ENCODE measurements around the gene RAB11FIP3.
"Not testable (repeated sequence)": the region's sequence is repeated elsewhere in the genome, so short reads cannot be mapped to it uniquely, and the experiment has no call there.

Gene RAB11FIP3

GRCh38 chr16:468068-468821 is 42.8 kb downstream of the RAB11FIP3 start:
- Histone ChIP-seq H3K9ac (ENCODE audit: low read length) (no peak overlapping the region), H3K4me3 (ENCODE audit: low read length) (no peak overlapping the region), H3K27ac (ENCODE audit: low read depth, low read length) (no peak overlapping the region), H3K27me3 (ENCODE audit: control insufficient read depth, insufficient read depth, low read length) (no peaks in the 10 kb centered on the region), H3K36me3 (ENCODE audit: control insufficient read depth, insufficient read depth, low read length) (no peaks in the 10 kb centered on the region), H3K4me1 (ENCODE audit: control insufficient read depth, insufficient read depth, low read length) (no peaks in the 10 kb centered on the region)

GRCh38 chr16:469459-469858 is 44.0 kb downstream of the RAB11FIP3 start:
- H3K4me3 ChIP-seq (ENCODE audit: low read length); H3K27me3 ChIP-seq (ENCODE audit: control insufficient read depth, insufficient read depth, low read length); H3K4me1 ChIP-seq (ENCODE audit: control insufficient read depth, insufficient read depth, low read length); H3K27ac ChIP-seq (ENCODE audit: low read depth, low read length); H3K9ac ChIP-seq (ENCODE audit: low read length); H3K36me3 ChIP-seq (ENCODE audit: control insufficient read depth, insufficient read depth, low read length): not testable (repeated sequence)

GRCh38 chr16:470418-470817 is 45.0 kb downstream of the RAB11FIP3 start:
- Histone ChIP-seq H3K9ac (ENCODE audit: low read length) (no peak overlapping the region), H3K4me1 (ENCODE audit: control insufficient read depth, insufficient read depth, low read length) (no peaks in the 10 kb centered on the region), H3K27ac (ENCODE audit: low read depth, low read length) (no peak overlapping the region), H3K27me3 (ENCODE audit: control insufficient read depth, insufficient read depth, low read length) (no peaks in the 10 kb centered on the region), H3K4me3 (ENCODE audit: low read length) (no peak overlapping the region), H3K36me3 (ENCODE audit: control insufficient read depth, insufficient read depth, low read length) (peaks cover 3% of the 10 kb centered on the region)

GRCh38 chr16:471353-472198 is 46.1 kb downstream of the RAB11FIP3 start:
- H3K4me3 ChIP-seq (ENCODE audit: low read length) = no peak overlapping the region
- H3K36me3 ChIP-seq (ENCODE audit: control insufficient read depth, insufficient read depth, low read length) = peaks cover 3% of the 10 kb centered on the region
- no peak overlapping the region for H3K9ac ChIP-seq (ENCODE audit: low read length)
- no peaks in the 10 kb centered on the region for H3K4me1 ChIP-seq (ENCODE audit: control insufficient read depth, insufficient read depth, low read length)
- no peak overlapping the region for H3K27ac ChIP-seq (ENCODE audit: low read depth, low read length)
- H3K27me3 ChIP-seq (ENCODE audit: control insufficient read depth, insufficient read depth, low read length) = no peaks in the 10 kb centered on the region

GRCh38 chr16:472199-472504 is 46.7 kb downstream of the RAB11FIP3 start:
- H3K27me3 ChIP-seq (ENCODE audit: control insufficient read depth, insufficient read depth, low read length) = no peaks in the 10 kb centered on the region
- no peaks in the 10 kb centered on the region for H3K4me1 ChIP-seq (ENCODE audit: control insufficient read depth, insufficient read depth, low read length)
- H3K9ac ChIP-seq (ENCODE audit: low read length) = no peak overlapping the region
- H3K36me3 ChIP-seq (ENCODE audit: control insufficient read depth, insufficient read depth, low read length) = peaks cover 3% of the 10 kb centered on the region
- H3K27ac ChIP-seq (ENCODE audit: low read depth, low read length) = no peak overlapping the region
- H3K4me3 ChIP-seq (ENCODE audit: low read length) = no peak overlapping the region

- no peak overlapping the region for H3K9ac ChIP-seq (ENCODE audit: low read length)
- H3K36me3 ChIP-seq (ENCODE audit: control insufficient read depth, insufficient read depth, low read length) = peaks cover 3% of the 10 kb centered on the region
- no peak overlapping the region for H3K4me3 ChIP-seq (ENCODE audit: low read length)
- no peaks in the 10 kb centered on the region for H3K4me1 ChIP-seq (ENCODE audit: control insufficient read depth, insufficient read depth, low read length)
- no peak overlapping the region for H3K27ac ChIP-seq (ENCODE audit: low read depth, low read length)
- H3K27me3 ChIP-seq (ENCODE audit: control insufficient read depth, insufficient read depth, low read length) = no peaks in the 10 kb centered on the region
Observed at GRCh38 chr16:473046-474043, 47.9 kb downstream of the RAB11FIP3 start.

GRCh38 chr16:474420-475122 is 49.1 kb downstream of the RAB11FIP3 start:
- H3K27me3 ChIP-seq (ENCODE audit: control insufficient read depth, insufficient read depth, low read length) = no peaks in the 10 kb centered on the region
- H3K27ac ChIP-seq (ENCODE audit: low read depth, low read length) = no peak overlapping the region
- no peak overlapping the region for H3K9ac ChIP-seq (ENCODE audit: low read length)
- no peaks in the 10 kb centered on the region for H3K4me1 ChIP-seq (ENCODE audit: control insufficient read depth, insufficient read depth, low read length)
- peaks cover 3% of the 10 kb centered on the region for H3K36me3 ChIP-seq (ENCODE audit: control insufficient read depth, insufficient read depth, low read length)
- H3K4me3 ChIP-seq (ENCODE audit: low read length) = no peak overlapping the region

- Histone ChIP-seq H3K9ac (ENCODE audit: low read length) (no peak overlapping the region), H3K27me3 (ENCODE audit: control insufficient read depth, insufficient read depth, low read length) (no peaks in the 10 kb centered on the region), H3K36me3 (ENCODE audit: control insufficient read depth, insufficient read depth, low read length) (peaks cover 3% of the 10 kb centered on the region), H3K4me1 (ENCODE audit: control insufficient read depth, insufficient read depth, low read length) (no peaks in the 10 kb centered on the region), H3K4me3 (ENCODE audit: low read length) (no peak overlapping the region), H3K27ac (ENCODE audit: low read depth, low read length) (no peak overlapping the region)
Observed at GRCh38 chr16:476039-476438, 50.6 kb downstream of the RAB11FIP3 start.

- H3K9ac ChIP-seq (ENCODE audit: low read length) = no peak overlapping the region
- no peak overlapping the region for H3K27ac ChIP-seq (ENCODE audit: low read depth, low read length)
- no peaks in the 10 kb centered on the region for H3K4me1 ChIP-seq (ENCODE audit: control insufficient read depth, insufficient read depth, low read length)
- H3K27me3 ChIP-seq (ENCODE audit: control insufficient read depth, insufficient read depth, low read length) = no peaks in the 10 kb centered on the region
- H3K4me3 ChIP-seq (ENCODE audit: low read length) = no peak overlapping the region
- H3K36me3 ChIP-seq (ENCODE audit: control insufficient read depth, insufficient read depth, low read length) = peaks cover 3% of the 10 kb centered on the region
Observed at GRCh38 chr16:477301-478157, 52.1 kb downstream of the RAB11FIP3 start.

- not testable (repeated sequence) for H3K4me3 ChIP-seq (ENCODE audit: low read length); H3K4me1 ChIP-seq (ENCODE audit: control insufficient read depth, insufficient read depth, low read length); H3K36me3 ChIP-seq (ENCODE audit: control insufficient read depth, insufficient read depth, low read length); H3K27me3 ChIP-seq (ENCODE audit: control insufficient read depth, insufficient read depth, low read length); H3K27ac ChIP-seq (ENCODE audit: low read depth, low read length); H3K9ac ChIP-seq (ENCODE audit: low read length)
Observed at GRCh38 chr16:478287-478686, 52.8 kb downstream of the RAB11FIP3 start.

- Histone ChIP-seq H3K27ac (ENCODE audit: low read depth, low read length) (no peak overlapping the region), H3K36me3 (ENCODE audit: control insufficient read depth, insufficient read depth, low read length) (peaks cover 3% of the 10 kb centered on the region), H3K27me3 (ENCODE audit: control insufficient read depth, insufficient read depth, low read length) (no peaks in the 10 kb centered on the region), H3K4me1 (ENCODE audit: control insufficient read depth, insufficient read depth, low read length) (no peaks in the 10 kb centered on the region), H3K9ac (ENCODE audit: low read length) (no peak overlapping the region), H3K4me3 (ENCODE audit: low read length) (no peak overlapping the region)
Observed at GRCh38 chr16:482468-483185, 57.2 kb downstream of the RAB11FIP3 start.
